ENCODE data around the gene NSG1. TPM values are rescaled to one million over a fixed set of nuclear protein-coding genes. Genes with fewer than 3 reads are reported as not detected.

NSG1 gene
- total RNA-seq, 3 donors from 2014 or later = 0.48 to 7.3 (median 6.2) TPM

DNA sequence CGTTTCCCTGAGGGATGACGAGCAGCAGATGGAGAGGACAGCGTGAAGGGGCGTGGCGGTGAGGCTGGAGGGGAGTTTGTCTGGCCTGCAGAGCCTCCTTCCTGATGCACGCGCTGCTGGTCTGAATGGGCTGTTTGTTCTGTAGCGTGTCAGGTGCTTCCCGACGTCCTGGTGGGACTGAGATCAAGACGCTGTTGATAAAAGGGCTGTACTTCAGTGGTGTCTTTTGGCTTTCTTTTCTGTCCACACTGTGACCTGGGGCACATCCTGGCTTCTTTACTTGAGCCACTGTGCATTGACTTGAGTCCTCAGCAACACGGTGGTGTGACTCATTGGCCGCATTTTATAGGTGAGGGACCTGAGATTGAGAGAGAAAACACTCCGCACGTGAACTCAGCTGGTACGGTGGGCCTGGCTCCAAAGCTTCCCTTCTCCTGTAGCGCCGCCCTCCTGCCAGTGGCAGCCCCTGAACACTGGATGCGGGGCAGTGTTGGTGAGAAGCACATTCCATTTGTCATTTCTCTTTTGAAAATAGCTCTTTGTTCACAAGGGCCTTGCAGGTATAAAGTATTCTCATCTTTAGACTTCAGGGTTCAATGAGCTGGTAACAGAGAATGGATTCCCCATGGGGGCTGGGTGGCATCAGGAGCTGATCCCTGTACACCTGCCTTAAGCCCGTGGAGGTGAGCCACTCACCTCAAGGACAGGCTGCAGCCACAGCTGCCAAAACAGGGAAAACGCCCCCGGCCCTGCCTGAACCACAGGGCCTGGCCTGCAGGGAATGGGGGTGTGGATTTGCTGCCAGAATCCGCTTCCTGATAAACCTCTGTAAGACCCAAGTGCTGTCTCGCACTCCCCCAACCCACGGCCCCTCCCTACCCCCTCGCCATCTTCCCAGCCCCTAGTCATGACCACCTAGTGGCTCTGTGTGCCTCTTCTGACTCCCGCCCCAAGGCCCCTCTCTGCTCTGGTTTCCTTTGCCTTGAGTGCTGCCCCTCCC, 29.2 kb downstream of the NSG1 start:
- Histone ChIP-seq H3K4me1 (no peaks in the 10 kb centered on the region), H3K36me3 (no peaks in the 10 kb centered on the region), H3K27me3 (no peaks in the 10 kb centered on the region), H3K9me3 (no peaks in the 10 kb centered on the region), H3K27ac (no peak overlapping the region), H3K4me3 (no peak overlapping the region)
- peak in 1 of 2 donors; percentile 48 for DNase-seq (ENCODE audit: low spot score in 2 of 2)
- TF ChIP-seq POLR2AphosphoS5 (IDR thresholded peaks at IDR 0.05) (no peak), POLR2A (IDR thresholded peaks at IDR 0.05) (no peak)
- TF ChIP-seq, protein P1, sequence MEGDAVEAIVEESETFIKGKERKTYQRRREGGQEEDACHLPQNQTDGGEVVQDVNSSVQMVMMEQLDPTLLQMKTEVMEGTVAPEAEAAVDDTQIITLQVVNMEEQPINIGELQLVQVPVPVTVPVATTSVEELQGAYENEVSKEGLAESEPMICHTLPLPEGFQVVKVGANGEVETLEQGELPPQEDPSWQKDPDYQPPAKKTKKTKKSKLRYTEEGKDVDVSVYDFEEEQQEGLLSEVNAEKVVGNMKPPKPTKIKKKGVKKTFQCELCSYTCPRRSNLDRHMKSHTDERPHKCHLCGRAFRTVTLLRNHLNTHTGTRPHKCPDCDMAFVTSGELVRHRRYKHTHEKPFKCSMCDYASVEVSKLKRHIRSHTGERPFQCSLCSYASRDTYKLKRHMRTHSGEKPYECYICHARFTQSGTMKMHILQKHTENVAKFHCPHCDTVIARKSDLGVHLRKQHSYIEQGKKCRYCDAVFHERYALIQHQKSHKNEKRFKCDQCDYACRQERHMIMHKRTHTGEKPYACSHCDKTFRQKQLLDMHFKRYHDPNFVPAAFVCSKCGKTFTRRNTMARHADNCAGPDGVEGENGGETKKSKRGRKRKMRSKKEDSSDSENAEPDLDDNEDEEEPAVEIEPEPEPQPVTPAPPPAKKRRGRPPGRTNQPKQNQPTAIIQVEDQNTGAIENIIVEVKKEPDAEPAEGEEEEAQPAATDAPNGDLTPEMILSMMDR (IDR thresholded peaks at IDR 0.05) = no peak
- intact Hi-C loops (cut with DNase I; ENCODE audit: low total_unique reads) = no loop called here

DNA sequence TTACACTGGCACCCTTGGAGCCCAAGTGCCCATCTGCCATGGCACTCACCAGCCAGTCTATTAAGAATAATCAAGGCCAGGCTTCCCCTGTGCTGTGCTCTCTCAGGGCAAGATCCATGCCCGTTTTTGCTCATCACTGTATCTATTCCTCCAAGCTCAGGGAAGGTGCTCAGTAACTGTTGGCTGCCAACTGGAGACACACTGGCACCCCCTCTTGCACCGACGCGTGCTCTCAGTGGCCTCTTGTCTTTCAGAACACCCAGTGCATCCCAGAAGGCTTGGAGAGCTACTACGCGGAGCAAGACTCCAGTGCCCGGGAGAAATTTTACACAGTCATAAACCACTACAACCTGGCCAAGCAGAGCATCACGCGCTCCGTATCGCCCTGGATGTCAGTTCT, 30.1 kb downstream of the NSG1 start:
- no peak overlapping the region for H3K4me3 ChIP-seq
- H3K4me1 ChIP-seq = no peaks in the 10 kb centered on the region
- H3K36me3 ChIP-seq = no peaks in the 10 kb centered on the region
- intact Hi-C loops (cut with DNase I; ENCODE audit: low total_unique reads) = no loop called here
- no peak overlapping the region for H3K27ac ChIP-seq
- no peak for DNase-seq (ENCODE audit: low spot score in 2 of 2)
- H3K9me3 ChIP-seq = no peaks in the 10 kb centered on the region
- no peak for TF ChIP-seq POLR2AphosphoS5 (IDR thresholded peaks at IDR 0.05)
- TF ChIP-seq, protein P1 (IDR thresholded peaks at IDR 0.05) = no peak
- TF ChIP-seq POLR2A (IDR thresholded peaks at IDR 0.05) = no peak
- H3K27me3 ChIP-seq = no peaks in the 10 kb centered on the region

DNA sequence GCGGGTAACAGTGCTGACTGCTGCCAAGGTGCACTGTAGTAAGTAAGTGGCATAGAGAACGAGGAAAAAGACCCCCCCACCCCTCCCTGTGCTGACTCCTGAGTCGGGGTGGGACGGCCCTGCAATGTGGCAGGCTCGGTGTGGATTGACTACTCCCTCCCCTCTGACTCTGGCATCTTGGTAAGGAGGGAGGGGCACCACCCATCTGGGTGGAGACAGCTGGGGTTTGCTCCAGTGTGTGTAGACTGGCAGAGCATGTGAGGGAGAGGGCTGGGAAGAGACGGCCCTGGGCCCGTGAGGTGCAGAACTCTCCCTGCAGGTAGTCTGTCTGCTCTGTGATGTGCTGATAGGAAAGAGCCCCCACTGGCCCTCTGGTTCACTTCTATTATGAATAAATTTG, 31.0 kb downstream of the NSG1 start:
- no peak overlapping the region for H3K27ac ChIP-seq
- no peaks in the 10 kb centered on the region for H3K9me3 ChIP-seq
- TF ChIP-seq POLR2AphosphoS5 (IDR thresholded peaks at IDR 0.05) (no peak), POLR2A (IDR thresholded peaks at IDR 0.05) (no peak)
- TF ChIP-seq, protein P1 (IDR thresholded peaks at IDR 0.05) = no peak
- H3K27me3 ChIP-seq = no peaks in the 10 kb centered on the region
- no peak overlapping the region for H3K4me3 ChIP-seq
- peak in 1 of 2 donors; percentile 30 for DNase-seq (ENCODE audit: low spot score in 2 of 2)
- no peaks in the 10 kb centered on the region for H3K36me3 ChIP-seq
- H3K4me1 ChIP-seq = no peaks in the 10 kb centered on the region
- intact Hi-C loops (cut with DNase I; ENCODE audit: low total_unique reads) = no loop called here

DNA sequence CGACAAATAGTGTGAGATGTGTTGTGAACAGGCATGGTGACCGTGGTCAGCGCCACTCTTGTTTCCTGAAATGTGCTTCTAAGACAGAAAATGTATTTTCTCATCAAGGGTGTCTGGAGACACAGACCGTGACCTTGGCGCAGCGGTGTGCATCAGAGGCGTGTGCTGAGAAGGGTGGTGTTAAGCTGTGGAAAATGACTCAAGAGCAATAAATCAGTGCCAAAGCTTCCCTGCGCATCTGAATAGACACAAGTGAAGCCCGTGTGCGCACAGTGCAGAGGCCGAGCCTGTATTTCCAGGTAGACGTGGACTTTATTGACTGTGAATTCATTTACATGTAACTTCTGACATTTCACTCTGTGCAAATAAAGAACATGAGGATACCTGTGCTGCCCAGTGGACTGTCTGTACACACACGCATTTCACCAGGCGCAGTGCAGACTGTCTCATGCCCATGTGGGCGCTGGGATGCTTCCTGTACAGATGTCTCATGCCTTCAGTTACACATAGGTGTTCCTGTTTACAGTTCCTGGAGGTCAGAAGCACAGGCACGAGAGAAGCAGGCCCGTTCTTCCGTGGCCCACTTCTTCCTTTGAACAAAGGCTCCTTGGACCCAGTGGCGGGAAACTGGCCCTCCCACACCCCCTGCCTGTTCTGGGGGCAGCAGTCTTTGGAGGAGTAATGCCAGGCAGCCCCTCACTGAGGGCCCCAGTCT, 31.9 kb downstream of the NSG1 start:
- Histone ChIP-seq H3K27me3 (no peaks in the 10 kb centered on the region), H3K9me3 (no peaks in the 10 kb centered on the region), H3K27ac (no peak overlapping the region), H3K36me3 (no peaks in the 10 kb centered on the region), H3K4me1 (no peaks in the 10 kb centered on the region), H3K4me3 (no peak overlapping the region)
- TF ChIP-seq POLR2AphosphoS5 (IDR thresholded peaks at IDR 0.05) (no peak), POLR2A (IDR thresholded peaks at IDR 0.05) (no peak)
- TF ChIP-seq, protein P1 (IDR thresholded peaks at IDR 0.05) = no peak
- DNase-seq (ENCODE audit: low spot score in 2 of 2) = peak in 1 of 2 donors; percentile 19
- intact Hi-C loops (cut with DNase I; ENCODE audit: low total_unique reads) = no loop called here

DNA sequence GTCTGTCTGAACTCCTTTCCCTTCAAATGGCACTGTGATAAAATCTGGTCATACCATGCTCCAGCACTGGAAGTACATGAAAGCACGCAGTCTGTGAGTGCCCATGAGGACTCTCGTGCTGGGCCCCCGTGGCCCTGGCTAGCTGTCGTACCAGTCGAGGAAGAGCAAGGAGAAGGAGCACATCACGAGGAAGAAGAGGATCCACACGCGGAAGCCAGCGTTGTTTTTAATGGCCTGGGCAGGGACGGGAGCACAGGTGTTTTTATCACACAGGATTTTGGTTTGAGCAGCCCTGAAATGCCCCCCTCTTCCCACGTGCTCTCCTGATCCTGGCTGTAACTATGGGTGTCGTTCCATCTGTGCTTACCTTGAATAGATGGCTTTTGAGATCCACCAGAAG, 33.0 kb downstream of the NSG1 start:
- Histone ChIP-seq H3K4me3 (no peak overlapping the region), H3K4me1 (no peaks in the 10 kb centered on the region), H3K36me3 (no peaks in the 10 kb centered on the region), H3K27me3 (no peaks in the 10 kb centered on the region), H3K27ac (no peak overlapping the region), H3K9me3 (no peaks in the 10 kb centered on the region)
- DNase-seq (ENCODE audit: low spot score in 2 of 2) = peak in 1 of 2 donors; percentile 36
- intact Hi-C loops (cut with DNase I; ENCODE audit: low total_unique reads) = no loop called here
- TF ChIP-seq POLR2AphosphoS5 (IDR thresholded peaks at IDR 0.05) (no peak), POLR2A (IDR thresholded peaks at IDR 0.05) (no peak)
- TF ChIP-seq, protein P1 (IDR thresholded peaks at IDR 0.05) = no peak
